Measurements from ENCODE around the gene INPP5D. TPM values are rescaled to one million over a fixed set of nuclear protein-coding genes. Genes with fewer than 3 reads are reported as not detected.

INPP5D gene
- total RNA-seq, 4 donors from 2014 or later, result 7.8 to 40.4 (median 26.1) TPM

DNA sequence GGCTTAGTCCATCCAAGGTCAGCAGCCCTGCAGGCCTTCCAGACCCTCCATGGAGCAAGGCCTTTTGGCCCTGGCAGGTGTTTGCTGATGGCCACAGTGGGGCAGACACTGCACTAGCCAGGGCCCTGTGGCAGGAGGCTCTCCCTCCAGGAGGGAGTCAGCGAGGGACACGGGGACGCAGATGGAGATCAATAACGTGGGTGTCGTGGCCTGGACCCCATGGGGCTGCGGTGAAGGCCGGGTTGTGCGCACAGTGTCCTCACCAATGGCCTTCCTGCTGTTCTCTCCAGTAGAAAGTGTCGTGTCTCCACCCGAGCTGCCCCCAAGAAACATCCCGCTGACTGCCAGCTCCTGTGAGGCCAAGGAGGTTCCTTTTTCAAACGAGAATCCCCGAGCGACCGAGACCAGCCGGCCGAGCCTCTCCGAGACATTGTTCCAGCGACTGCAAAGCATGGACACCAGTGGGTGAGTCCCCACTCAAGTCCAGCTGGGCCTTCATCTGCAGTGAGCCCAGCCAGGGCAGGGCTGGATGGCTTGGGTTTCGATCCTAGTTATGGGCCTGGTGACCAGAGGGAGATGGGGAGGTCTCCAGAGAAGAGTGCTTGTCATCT, 65.4 kb downstream of the INPP5D start:
- TF ChIP-seq POLR2A (IDR thresholded peaks at IDR 0.05) (no peak), EP300 (IDR thresholded peaks at IDR 0.05; ENCODE audit: low read depth) (no peak), POLR2AphosphoS5 (IDR thresholded peaks at IDR 0.05) (no peak)
- TF ChIP-seq, protein P1, sequence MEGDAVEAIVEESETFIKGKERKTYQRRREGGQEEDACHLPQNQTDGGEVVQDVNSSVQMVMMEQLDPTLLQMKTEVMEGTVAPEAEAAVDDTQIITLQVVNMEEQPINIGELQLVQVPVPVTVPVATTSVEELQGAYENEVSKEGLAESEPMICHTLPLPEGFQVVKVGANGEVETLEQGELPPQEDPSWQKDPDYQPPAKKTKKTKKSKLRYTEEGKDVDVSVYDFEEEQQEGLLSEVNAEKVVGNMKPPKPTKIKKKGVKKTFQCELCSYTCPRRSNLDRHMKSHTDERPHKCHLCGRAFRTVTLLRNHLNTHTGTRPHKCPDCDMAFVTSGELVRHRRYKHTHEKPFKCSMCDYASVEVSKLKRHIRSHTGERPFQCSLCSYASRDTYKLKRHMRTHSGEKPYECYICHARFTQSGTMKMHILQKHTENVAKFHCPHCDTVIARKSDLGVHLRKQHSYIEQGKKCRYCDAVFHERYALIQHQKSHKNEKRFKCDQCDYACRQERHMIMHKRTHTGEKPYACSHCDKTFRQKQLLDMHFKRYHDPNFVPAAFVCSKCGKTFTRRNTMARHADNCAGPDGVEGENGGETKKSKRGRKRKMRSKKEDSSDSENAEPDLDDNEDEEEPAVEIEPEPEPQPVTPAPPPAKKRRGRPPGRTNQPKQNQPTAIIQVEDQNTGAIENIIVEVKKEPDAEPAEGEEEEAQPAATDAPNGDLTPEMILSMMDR (IDR thresholded peaks at IDR 0.05), result no peak
- Histone ChIP-seq H3K27me3 (no peaks in the 10 kb centered on the region), H3K36me3 (no peaks in the 10 kb centered on the region), H3K4me3 (no peak overlapping the region), H3K27ac (no peak overlapping the region), H3K4me1 (no peaks in the 10 kb centered on the region), H3K9me3 (no peaks in the 10 kb centered on the region)
- in situ Hi-C loops (cut with MboI; ENCODE audit: low pct_ligation_motif_present in 1 of 4, low pct_unique_long_range_greater_than_20kb in 1 of 4, low sequenced_read_pairs in 3 of 4), result no loop called here
- no peak for DNase-seq
- 97% methylated on average over 18 of the region's 20 CpGs; no CpG with 5 or more reads in 1 of the 2 donors for WGBS, 2 donors (ENCODE audit: low coverage in 1 of 2)
- intact Hi-C loops (cut with DNase I; ENCODE audit: low total_unique reads), result no loop called here

DNA sequence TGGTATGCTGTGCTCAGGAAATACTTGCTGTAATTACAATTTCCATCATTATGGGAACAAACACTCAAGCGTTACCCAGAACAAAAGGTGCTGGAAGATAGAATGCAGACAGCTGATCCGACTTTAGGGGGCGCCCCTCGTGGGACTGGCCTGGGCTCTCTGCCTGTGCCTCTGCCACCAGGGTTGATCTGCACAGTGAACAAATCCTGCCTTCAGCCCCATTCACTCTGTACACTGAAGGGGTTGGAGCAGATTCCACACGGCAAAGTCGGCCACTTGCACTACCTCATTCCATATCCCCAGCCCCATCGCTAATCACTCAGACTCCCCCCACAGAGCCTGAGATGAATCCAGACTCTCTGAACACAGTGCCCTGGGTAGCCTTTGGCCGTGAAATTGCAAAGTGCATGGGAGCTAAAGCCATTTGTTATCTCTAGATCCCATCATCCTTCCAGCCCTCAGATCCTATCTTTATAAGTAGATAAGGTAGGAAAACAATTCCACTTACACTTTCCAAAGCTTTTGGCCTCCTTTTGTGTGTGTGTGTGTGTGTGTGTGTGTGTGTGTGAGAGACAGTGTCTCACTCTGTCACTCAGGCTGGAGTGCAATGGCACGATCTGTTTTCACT, 69.3 kb downstream of the INPP5D start:
- no peak for DNase-seq
- TF ChIP-seq, protein P1 (IDR thresholded peaks at IDR 0.05), result no peak
- no peak for TF ChIP-seq EP300 (IDR thresholded peaks at IDR 0.05; ENCODE audit: low read depth)
- TF ChIP-seq POLR2A (IDR thresholded peaks at IDR 0.05), result no peak
- no peak for TF ChIP-seq POLR2AphosphoS5 (IDR thresholded peaks at IDR 0.05)
- Histone ChIP-seq H3K27ac (no peak overlapping the region), H3K4me3 (no peak overlapping the region), H3K27me3 (no peaks in the 10 kb centered on the region), H3K36me3 (no peaks in the 10 kb centered on the region), H3K4me1 (no peaks in the 10 kb centered on the region), H3K9me3 (no peaks in the 10 kb centered on the region)
- 45 to 69% methylated on average over 4 to 9 of the region's 9 CpGs for WGBS, 2 donors (ENCODE audit: low coverage in 1 of 2)
- in situ Hi-C loops (cut with MboI; ENCODE audit: low pct_ligation_motif_present in 1 of 4, low pct_unique_long_range_greater_than_20kb in 1 of 4, low sequenced_read_pairs in 3 of 4), result no loop called here
- intact Hi-C loops (cut with DNase I; ENCODE audit: low total_unique reads), result no loop called here

DNA sequence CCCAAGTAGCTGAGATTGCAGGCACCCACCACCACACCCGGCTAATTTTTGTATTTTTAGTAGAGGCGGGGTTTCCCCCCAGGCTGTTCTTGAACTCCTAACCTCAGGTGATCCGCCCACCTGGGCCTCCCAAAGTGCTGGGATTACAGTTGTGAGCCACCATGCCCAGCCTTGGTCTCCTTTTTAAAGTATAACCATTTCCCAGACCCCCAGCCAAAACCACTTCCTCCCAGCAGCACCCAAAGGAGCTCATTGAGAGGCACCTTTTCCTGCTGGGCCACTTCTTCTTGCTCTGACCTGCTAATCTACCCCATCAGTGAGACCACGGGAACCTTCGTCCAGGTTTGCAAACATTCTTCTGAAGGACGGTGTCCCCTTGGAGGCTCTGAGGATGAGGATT, 69.9 kb downstream of the INPP5D start:
- Histone ChIP-seq H3K27me3 (no peaks in the 10 kb centered on the region), H3K9me3 (no peaks in the 10 kb centered on the region), H3K36me3 (no peaks in the 10 kb centered on the region), H3K4me1 (no peaks in the 10 kb centered on the region), H3K4me3 (no peak overlapping the region), H3K27ac (no peak overlapping the region)
- intact Hi-C loops (cut with DNase I; ENCODE audit: low total_unique reads) (no loop called here), in situ Hi-C loops (cut with MboI; ENCODE audit: low pct_ligation_motif_present in 1 of 4, low pct_unique_long_range_greater_than_20kb in 1 of 4, low sequenced_read_pairs in 3 of 4) (no loop called here)
- 78% methylated on average over 6 of the region's 6 CpGs; no CpG with 5 or more reads in 1 of the 2 donors for WGBS, 2 donors (ENCODE audit: low coverage in 1 of 2)
- TF ChIP-seq POLR2AphosphoS5 (IDR thresholded peaks at IDR 0.05), result no peak
- TF ChIP-seq, protein P1 (IDR thresholded peaks at IDR 0.05), result no peak
- no peak for TF ChIP-seq POLR2A (IDR thresholded peaks at IDR 0.05)
- TF ChIP-seq EP300 (IDR thresholded peaks at IDR 0.05; ENCODE audit: low read depth), result no peak
- DNase-seq, result no peak

DNA sequence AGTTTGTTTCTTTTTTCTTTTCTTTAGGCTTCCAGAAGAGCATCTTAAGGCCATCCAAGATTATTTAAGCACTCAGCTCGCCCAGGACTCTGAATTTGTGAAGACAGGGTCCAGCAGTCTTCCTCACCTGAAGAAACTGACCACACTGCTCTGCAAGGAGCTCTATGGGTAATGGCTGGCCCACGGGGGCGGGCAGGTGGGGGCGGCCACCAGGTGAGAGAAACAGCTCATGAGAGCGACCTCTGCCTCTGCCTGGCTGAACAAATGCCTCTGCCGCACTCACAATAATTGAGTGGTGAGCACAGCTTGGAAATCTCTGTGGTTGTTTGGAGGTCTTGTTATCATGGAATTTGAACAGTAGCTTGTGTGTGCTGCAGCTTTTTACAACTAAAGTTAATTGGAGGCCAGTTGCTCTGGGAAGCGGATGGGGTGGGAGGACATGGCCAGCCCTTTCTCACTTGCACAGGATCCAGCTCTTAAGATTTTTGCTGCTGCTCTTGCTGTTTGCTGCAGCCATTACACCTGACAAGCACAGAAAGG, 70.4 kb downstream of the INPP5D start:
- TF ChIP-seq EP300 (IDR thresholded peaks at IDR 0.05; ENCODE audit: low read depth), result no peak
- TF ChIP-seq POLR2AphosphoS5 (IDR thresholded peaks at IDR 0.05), result no peak
- intact Hi-C loops (cut with DNase I; ENCODE audit: low total_unique reads), result no loop called here
- Histone ChIP-seq H3K4me3 (no peak overlapping the region), H3K27ac (no peak overlapping the region), H3K36me3 (no peaks in the 10 kb centered on the region), H3K4me1 (no peaks in the 10 kb centered on the region), H3K27me3 (no peaks in the 10 kb centered on the region), H3K9me3 (no peaks in the 10 kb centered on the region)
- WGBS, 2 donors (ENCODE audit: low coverage in 1 of 2), result 72% methylated on average over 7 of the region's 7 CpGs; no CpG with 5 or more reads in 1 of the 2 donors
- in situ Hi-C loops (cut with MboI; ENCODE audit: low pct_ligation_motif_present in 1 of 4, low pct_unique_long_range_greater_than_20kb in 1 of 4, low sequenced_read_pairs in 3 of 4), result no loop called here
- no peak for DNase-seq

Measured in transverse colon (tissue), 4 donors.